ENCODE results near the gene PDZK1IP1. TPM values are rescaled to one million over a fixed set of nuclear protein-coding genes. Genes with fewer than 3 reads are reported as not detected.
"Not testable (repeated sequence)": the region's sequence is repeated elsewhere in the genome, so short reads cannot be mapped to it uniquely, and the experiment has no call there.

PDZK1IP1 gene
- total RNA-seq, 1 experiment from 2014 or later: not detected

GRCh38 chr1:47179017-47179987, 10.5 kb downstream of the PDZK1IP1 start:
- Histone ChIP-seq H3K36me3 (no peaks in the 10 kb centered on the region), H3K4me3 (peak overlapping the region; percentile 33), H3K9me3 (no peaks in the 10 kb centered on the region), H3K27me3 (no peaks in the 10 kb centered on the region; the same call in 1 of the 2 replicates)
- peak; percentile 92 for DNase-seq

GRCh38 chr1:47178654-47179016, 11.2 kb downstream of the PDZK1IP1 start:
- H3K36me3 ChIP-seq: no peaks in the 10 kb centered on the region
- 0 out of 2 replicates have a peak overlapping the region, but pooled peaks have one; percentile 10 for H3K4me3 ChIP-seq
- H3K9me3 ChIP-seq: no peaks in the 10 kb centered on the region
- H3K27me3 ChIP-seq: no peaks in the 10 kb centered on the region; the same call in 1 of the 2 replicates
- no peak for DNase-seq

DNA sequence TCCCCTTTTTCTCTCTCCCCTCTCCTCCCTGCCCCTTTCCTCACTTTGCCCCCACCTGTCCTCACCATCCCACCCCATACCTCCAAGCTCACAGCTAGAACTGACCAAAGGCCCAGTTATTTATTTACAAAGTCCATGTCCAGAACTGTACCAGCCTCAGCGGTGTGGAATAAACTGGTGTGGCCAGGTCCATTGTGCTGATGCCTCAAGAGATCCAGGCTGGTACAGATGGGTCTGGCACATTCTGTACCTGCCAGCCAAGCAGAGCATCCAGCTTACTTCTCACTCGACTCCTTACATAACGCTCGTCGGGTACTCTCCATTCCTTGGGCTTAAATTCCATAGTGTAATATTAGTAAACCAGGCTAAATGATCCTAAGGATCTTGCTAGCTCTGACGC, 11.8 kb downstream of the PDZK1IP1 start:
- DNase-seq: no peak

GRCh38 chr1:47175227-47175934, 14.5 kb downstream of the PDZK1IP1 start:
- Histone ChIP-seq H3K9me3 (no peaks in the 10 kb centered on the region), H3K36me3 (no peaks in the 10 kb centered on the region), H3K4me3 (no peak overlapping the region), H3K27me3 (no peaks in the 10 kb centered on the region; the same call in 1 of the 2 replicates)
- peak; percentile 49 for DNase-seq

More for the DNA sequence above, 11.8 kb downstream of the PDZK1IP1 start:
- Histone ChIP-seq H3K27me3 (no peaks in the 10 kb centered on the region; the same call in 1 of the 2 replicates), H3K36me3 (no peaks in the 10 kb centered on the region), H3K4me3 (no peak overlapping the region), H3K9me3 (no peaks in the 10 kb centered on the region)

DNA sequence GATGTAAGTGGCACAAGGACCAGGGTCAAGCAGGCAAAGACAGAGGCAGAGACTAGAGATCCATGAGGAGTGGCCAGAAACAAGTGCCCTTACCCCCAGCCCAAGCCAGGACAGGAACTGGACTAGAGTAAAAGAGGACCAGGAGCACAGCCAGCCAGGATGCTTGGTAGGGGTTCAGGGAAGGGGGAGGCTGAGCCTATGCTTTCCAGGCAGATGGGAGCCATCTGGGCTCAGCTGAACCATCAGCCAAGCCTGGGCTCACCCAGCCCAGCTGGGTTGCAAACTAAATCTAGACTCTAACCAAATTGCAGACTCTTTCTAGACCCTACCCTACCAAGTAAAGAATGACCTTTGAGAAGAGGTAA, 15.2 kb downstream of the PDZK1IP1 start:
- DNase-seq: no peak
- Histone ChIP-seq H3K9me3 (no peaks in the 10 kb centered on the region), H3K27me3 (no peaks in the 10 kb centered on the region; the same call in 1 of the 2 replicates), H3K36me3 (no peaks in the 10 kb centered on the region), H3K4me3 (no peak overlapping the region)

DNA sequence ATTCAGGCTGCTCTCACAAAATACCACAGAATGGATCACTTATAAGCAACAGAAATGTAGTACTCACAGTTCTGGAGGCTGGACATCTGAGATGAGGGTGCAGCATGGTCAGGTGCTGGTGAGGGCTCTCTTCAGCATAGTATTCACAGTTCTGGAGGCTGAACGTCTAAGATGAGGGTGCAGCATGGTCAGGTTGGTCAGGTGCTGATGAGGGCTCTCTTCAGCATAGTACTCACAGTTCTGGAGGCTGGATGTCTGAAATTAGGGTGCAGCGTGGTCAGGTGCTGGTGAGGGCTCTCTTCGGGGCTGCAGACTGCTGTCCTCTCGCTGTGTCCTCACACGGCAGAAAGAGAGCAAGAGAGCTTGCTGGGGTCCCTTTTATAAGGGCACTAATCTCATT, 17.1 kb downstream of the PDZK1IP1 start:
- Histone ChIP-seq H3K4me3 (no peak overlapping the region), H3K27me3 (no peaks in the 10 kb centered on the region; the same call in 1 of the 2 replicates), H3K36me3 (no peaks in the 10 kb centered on the region), H3K9me3 (no peaks in the 10 kb centered on the region)
- no peak for DNase-seq

DNA sequence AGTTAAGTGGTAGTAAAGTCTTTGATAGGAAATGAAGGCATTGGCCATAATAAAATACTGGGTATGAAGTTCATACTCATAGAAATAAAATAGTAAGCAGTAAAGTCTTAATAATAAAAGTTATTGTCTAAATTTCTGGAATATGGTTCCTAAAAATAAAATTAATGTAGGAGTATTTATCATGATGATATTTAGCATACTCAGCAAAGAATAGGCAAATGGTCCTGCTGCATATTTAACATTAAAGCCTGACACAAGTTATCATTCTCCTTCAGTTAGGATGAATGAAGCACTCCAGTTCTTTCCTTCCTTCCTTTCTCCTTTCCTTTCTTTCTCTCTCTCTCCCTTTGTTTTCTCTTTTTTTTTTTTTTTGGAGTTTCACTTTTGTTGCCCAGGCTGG, 25.3 kb downstream of the PDZK1IP1 start:
- no peaks in the 10 kb centered on the region for H3K36me3 ChIP-seq

DNA sequence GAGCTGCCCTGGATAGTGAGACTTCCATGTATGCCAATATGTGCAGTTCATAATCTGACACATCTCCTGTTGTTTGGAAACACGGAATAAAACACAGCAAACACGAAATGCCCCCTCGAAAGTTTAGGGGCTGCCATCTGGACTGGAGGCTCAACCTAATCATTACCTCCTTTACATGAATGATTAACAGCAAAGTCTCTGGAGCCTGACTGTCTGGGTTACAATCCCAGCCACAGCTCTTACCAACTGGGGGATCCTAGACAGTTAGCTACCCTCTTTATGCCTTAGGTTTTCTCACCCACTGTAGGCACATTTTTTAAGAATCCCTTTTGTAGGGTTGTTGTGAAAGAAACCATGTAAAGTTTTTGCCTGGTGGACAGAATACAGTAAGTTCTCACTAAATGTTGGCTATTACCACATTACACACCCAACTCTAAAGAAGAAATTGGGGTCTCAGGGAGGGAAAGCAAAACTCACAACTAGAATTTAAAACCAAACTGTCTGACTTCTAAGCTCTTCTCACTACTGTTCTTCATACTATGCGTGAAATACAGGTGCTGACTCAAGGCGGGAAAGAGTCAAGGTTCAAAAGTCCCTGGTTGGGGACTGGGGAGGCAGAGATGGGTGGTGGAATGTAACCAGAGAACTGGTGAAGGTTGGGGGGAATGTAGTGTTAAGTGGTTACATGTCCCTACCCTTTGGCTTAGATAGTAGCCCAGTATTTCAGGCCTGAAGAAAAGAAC, 28.4 kb downstream of the PDZK1IP1 start:
- Histone ChIP-seq H3K9me3 (no peaks in the 10 kb centered on the region), H3K4me3 (no peak overlapping the region), H3K27me3 (no peaks in the 10 kb centered on the region), H3K36me3 (no peaks in the 10 kb centered on the region)
- no peak for DNase-seq

More for the DNA sequence above, 25.3 kb downstream of the PDZK1IP1 start:
- H3K4me3 ChIP-seq: no peak overlapping the region
- no peaks in the 10 kb centered on the region for H3K27me3 ChIP-seq
- DNase-seq: no peak
- no peaks in the 10 kb centered on the region for H3K9me3 ChIP-seq

DNA sequence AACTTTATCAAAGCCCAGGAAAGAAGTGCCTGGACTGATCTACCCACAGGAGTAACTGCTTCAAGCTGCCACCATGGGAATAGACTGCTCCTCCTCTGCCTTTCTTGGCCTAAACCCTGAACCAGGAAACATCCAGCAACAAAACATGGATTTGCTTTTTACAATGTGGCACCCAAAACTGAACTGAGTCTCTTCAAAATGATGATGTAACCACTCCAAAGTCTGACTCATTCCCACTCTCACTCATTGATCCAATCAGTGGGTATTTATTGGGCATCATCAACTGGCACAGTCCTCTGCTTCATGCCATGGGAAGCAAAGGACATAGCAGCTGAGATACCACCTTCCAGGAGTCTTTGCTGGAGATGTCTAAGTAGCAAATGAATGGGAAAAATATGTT, 29.1 kb downstream of the PDZK1IP1 start:
- Histone ChIP-seq H3K4me3 (no peak overlapping the region), H3K27me3 (no peaks in the 10 kb centered on the region), H3K36me3 (no peaks in the 10 kb centered on the region), H3K9me3 (no peaks in the 10 kb centered on the region)
- no peak for DNase-seq

DNA sequence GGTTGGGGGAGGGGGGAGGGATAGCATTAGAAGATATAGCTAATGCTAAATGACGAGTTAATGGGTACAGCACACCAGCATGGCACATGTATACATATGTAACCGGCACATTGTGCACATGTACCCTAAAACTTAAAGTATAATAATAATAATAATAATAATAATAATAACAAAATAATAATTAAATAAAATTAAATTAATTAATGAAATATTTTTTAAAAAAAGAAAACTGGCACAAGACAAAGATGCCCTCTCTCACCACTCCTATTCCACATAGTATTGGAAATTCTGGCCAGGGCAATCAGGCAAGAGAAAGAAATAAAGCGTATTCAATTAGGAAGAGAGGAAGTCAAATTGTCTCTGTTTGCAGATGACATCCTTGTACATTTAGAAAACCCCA, 31.9 kb downstream of the PDZK1IP1 start:
- H3K27me3 ChIP-seq, H3K4me3 ChIP-seq, DNase-seq, H3K9me3 ChIP-seq, H3K36me3 ChIP-seq: not testable (repeated sequence)

GRCh38 chr1:47156457-47156856, 33.4 kb downstream of the PDZK1IP1 start:
- not testable (repeated sequence) for H3K9me3 ChIP-seq, H3K36me3 ChIP-seq, H3K4me3 ChIP-seq, H3K27me3 ChIP-seq, DNase-seq

- H3K4me3 ChIP-seq, H3K27me3 ChIP-seq, DNase-seq, H3K9me3 ChIP-seq, H3K36me3 ChIP-seq: not testable (repeated sequence)
These were observed 40.7 kb downstream of the PDZK1IP1 start for GRCh38 chr1:47149162-47149561.

DNA sequence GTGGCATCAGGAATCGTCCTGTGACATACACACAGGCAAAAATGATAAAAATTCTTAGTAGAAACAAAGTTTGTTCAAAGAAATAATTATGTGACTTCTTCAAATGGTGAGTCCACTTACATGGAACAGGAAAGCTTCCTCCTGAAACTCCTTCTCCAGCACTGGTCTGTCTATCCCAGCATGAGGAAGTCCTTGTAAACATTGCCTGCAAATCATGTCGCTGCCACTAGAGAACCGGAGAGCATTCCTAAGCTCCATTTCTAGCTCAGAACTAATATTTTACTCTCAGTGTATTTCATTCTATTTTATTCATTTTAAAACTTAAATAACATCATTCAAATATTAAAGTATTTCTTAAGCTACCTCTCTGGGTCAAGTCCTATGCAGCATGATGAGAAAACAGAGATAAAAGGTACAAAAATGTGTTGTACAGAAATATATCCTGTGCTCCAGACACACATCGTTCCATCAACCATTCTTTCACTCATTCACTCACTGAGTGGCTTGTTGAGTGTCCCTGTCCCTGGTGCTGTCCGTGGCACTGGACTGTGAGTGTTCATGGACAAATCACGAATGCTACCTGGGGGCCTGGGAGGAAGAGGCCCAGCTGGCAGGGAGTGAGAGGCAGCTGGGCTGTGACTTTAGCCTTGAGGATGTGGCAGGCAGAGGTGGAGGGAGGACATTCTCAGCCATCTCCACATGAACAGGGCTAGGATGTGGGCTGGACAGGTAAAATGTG, 42.6 kb downstream of the PDZK1IP1 start:
- H3K27me3 ChIP-seq: no peaks in the 10 kb centered on the region
- DNase-seq: no peak
- H3K36me3 ChIP-seq: no peaks in the 10 kb centered on the region
- no peak overlapping the region for H3K4me3 ChIP-seq
- H3K9me3 ChIP-seq: no peaks in the 10 kb centered on the region

GRCh38 chr1:47146495-47146894, 43.3 kb downstream of the PDZK1IP1 start:
- not testable (repeated sequence) for H3K9me3 ChIP-seq, H3K36me3 ChIP-seq, H3K4me3 ChIP-seq, H3K27me3 ChIP-seq, DNase-seq

DNA sequence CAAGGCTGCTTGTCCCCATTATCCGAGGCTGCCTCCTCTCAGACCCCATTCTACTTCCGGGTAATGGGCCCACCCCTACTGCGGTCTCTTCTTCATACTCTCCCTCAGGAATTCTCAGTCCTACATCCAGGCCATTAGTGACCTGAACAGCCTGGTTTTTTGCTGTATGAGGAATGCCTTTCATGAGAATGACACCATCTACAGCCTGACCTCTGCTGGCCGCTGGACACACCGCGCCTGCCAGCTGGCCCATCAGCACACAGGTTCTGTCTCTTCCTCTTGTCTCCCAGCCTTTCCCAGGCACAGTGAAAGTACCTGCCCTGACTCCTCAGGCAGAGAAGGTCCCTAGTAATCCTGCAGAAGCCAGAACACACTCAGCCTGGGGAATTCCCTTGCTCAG, 46.2 kb downstream of the PDZK1IP1 start:
- H3K36me3 ChIP-seq, H3K9me3 ChIP-seq, H3K4me3 ChIP-seq, H3K27me3 ChIP-seq, DNase-seq: not testable (repeated sequence)

DNA sequence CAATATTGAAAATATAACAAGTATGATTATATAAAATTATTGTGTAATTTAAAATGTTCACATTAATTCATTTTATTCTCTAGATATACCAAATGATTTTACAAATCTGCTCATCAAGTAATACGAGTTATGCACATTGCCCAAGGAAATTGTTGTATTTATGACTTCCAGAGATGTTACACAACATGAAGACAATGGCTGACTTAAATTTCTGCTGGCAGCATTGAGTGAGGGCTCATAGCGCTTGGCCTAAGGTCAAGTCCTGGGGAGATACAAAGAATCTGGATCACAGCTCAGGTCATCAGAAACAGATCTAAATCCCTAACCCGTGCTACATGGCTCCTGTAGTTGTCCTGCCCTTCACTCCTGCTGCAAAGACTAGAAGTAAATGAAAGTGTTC, 49.5 kb downstream of the PDZK1IP1 start:
- DNase-seq, H3K9me3 ChIP-seq, H3K27me3 ChIP-seq, H3K4me3 ChIP-seq, H3K36me3 ChIP-seq: not testable (repeated sequence)
